Measurements from ENCODE around the gene RPL10A.

Gene RPL10A

DNA sequence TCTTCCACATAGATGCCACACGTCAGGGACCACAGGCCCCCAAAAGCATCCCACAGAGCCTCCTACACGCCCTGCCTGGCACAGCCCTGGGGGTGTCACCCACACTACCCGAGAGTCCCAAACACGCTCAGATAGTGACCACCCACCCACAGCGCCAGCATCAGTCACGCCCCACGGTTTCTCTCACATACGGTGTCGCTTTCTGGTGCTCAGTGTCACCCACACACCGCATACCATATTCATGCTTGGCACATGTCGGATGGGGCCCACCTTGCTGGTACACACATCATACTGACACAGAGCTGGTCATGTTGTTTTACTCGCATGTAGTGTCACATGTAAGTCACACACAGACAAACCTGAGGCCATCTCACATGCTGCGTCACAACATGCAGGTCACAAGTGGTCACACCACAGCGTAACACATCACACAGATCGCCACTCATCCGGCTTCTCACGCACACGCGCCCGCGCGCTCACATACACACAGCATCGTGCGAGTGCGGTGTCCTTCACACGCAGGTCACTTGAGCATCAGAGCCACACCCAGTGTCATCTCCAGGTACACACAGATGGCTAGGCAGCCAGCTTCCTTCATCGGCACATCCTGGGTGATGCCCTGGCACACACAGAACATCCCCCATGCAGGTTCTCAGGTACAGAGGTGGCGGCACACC, 25.2 kb downstream of the RPL10A start:
- no peak for DNase-seq

DNA sequence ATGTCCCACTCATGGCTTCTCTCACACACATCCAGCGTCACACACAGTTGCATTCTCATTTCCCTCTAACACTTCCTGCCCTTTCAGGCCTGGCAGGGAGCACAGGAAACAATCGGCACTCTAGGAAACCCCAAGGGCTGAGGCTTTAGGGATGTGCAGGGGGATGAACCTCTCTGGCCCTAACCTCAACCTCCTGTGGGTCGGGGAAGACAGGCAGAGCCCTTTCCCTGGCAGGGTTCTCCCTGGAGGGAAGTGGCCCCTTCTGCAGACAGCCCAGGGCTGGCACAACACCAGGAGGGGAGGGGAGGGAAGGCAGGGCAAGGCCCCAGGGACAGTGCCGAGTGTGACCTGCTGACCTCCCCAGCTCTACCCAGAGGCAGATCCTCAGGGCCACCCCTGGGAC, 26.0 kb downstream of the RPL10A start:
- no peak for DNase-seq

DNA sequence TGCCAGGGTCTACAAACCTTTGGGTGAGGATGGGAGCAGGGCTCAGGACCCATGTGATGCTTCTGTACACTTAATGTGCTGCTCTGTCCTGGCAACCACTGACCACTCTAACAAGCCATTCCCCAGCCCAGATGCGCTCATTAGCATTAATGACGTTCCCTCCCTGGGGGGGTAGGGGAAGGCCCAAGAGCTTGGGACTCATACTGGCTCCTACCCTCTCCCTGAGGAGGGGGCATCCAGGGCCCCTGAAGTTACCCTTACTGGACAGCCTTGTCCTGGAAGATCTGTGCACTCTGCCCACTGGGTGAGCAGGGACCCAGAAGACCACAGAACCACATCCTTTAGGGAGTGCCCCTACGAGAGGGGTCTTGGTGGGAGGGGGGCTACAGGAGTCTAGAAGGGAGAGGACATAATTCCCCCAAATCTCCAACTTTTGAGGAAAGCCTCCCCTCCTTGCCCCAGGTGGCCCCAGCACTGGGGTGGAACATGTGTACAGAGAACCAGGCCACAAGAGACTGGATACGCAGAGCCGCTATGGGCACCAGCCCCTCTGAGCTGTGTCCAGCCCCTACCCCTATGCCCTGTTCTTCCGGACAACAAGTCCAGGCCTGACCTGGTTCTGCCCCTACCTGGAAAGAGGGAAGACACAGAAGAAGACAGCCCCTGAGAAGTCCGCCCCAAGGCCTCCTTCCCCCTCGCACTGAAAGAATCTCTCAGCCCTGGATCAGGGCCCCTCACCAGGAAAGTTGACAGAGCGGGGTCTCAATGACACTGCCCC, 27.2 kb downstream of the RPL10A start:
- no peak for DNase-seq

GRCh38 chr6:35496036-35496840, 28.0 kb downstream of the RPL10A start:
- no peak for DNase-seq

- DNase-seq, result peak; percentile 73
Observed at GRCh38 chr6:35496841-35497570, 28.8 kb downstream of the RPL10A start, which contains the start of gene TEAD3. TEAD3 (minus strand) TSS chr6:35497079.

- peak; percentile 80 for DNase-seq
Observed at GRCh38 chr6:35497571-35498421, 29.6 kb downstream of the RPL10A start.

DNA sequence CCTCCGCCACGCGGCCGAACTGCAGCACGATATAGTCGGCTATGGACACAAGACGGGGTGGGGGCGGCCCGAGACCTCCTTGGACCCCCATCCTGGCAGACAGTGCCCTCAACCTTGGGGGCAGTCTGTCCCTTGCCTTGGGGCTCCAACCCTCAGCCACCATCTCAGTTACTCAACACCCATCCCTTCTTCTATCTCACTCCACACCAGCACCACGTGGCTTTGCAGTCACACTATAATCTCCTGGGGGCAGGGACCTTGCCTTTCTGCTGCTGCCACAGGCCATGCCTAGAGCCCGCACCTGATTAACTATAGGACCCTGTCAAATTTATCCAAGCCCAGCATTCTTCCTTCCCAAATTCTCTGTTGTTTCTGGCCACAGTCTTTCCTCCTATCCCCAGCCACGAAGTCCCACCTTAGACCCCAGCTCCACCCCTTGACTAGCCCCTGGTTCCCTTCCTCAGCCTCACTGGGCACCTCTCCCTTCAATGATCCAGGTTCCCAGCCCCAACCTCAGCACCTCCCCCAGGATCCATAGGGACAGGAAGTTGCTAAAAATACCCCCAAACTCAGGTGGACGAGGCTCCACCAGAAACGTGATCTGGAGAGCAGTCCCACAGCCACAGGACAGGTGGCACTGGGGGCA, 30.3 kb downstream of the RPL10A start:
- no peak for DNase-seq

DNA sequence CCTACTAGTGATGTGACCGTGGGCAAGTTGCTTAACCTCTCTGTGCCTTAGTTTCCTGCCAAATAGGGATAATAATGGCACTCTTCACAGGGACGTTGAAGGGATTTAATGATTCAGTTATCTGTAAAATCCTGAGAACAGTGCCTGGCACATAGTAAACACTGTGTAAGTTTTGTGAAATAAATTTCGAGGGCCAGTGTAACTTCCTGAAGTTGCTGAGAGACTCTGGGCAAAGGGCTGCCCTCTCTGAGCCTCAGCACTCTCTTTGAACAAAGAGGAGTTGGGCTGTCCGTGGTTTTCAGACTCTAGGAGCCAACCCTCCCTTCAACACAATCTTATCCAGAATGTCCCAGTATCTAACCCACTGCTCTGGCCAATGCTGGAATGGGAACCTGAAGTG, 31.2 kb downstream of the RPL10A start:
- DNase-seq, result no peak

DNA sequence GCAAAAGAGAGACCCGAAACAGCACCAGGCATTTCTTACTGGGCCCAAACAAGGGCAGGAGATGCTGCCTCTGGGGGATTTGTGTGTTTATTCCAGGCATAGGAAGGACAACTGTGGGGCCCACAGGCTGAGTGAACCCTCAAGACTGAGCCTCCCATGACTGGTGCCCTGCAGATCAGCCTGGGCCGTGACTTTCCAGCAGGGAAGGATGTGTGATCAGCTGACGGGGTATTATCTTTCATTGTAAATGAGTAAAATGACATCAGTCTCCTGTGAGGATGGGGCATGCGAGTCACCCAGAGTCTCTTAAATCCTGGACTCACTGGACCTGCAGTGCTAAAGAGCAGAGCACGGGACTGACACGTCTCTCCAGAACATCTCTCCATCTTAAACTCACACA, 32.6 kb downstream of the RPL10A start:
- no peak for DNase-seq

GRCh38 chr6:35501784-35502183, 33.6 kb downstream of the RPL10A start:
- DNase-seq, result no peak

DNA sequence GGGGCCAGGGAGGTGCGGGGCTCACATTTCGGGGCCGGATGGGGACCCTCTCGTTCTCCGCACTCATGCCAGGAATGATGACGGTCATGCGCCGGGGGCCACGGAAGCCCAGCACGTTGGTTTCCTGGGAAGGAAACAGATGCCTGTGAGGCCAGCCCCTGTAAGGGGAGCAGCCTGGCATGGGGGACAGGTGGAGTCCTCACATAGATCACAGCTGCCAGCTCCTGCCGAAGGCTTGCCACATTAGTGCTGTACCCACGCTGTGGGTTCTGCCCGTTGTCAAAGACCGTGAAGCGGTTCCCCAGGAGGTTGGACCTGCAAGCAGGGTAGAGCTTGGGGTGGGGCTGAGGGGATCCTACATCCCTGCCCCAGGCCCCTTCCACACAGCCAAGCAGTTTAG, 35.3 kb downstream of the RPL10A start:
- DNase-seq, result no peak

DNA sequence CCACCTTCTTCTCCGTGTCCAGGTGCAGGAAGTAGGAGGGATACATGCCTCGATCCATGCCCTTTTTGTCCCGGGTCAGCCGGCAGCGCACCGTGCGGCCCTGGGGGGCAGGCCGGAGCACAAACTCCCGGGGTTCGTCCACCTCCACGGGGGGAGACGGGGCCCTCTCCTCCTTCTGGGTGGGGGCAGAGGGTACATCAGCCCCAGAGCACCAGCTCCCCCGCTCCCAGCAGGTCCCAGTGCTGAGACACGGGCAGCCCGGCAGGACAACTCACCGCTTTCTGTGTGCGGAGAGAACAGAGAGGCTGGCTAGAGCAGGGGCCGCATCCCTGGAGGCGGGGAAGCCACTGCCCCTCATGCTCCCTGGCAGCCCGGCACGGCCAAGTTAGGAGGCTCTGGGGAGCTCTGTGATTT, 37.8 kb downstream of the RPL10A start:
- DNase-seq, result no peak

DNA sequence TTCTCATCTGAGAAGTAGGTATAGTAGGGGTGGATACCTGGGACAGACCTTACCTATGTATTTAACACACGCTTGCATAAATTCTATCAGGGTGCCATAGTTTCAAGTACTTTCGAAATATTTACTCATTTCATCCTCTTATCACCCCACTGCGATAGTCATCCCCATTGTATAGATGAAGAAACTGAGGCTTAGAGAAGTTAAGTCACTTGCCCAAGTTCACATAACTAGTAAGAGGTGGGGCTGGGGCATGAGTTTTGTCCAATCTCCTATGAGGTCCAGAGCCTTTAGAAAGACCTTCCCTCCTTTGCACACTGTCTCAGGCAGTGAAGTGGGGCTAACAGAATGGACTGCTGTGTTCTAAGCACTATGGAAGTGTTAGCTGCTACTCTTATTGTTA, 38.3 kb downstream of the RPL10A start:
- no peak for DNase-seq

DNA sequence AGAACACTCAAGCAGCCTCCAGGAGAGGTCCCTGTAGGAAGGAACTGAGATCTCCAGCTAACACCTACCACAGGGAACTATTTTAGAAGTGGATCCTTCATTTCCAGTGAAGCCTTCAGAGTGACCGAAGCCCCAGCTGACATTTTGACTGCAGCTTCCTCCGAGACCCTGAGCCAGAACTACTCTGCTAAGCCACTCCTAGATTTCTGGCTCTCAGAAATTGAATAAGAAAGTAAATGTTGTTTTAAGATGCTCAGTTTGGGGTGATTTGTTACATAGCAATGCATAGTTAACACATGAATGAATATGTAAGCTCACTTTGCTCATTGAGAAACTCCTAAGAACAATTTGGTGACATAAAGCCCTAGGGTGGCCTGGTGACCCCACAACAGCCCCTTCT, 39.0 kb downstream of the RPL10A start:
- no peak for DNase-seq

GRCh38 chr6:35508027-35508426, 39.8 kb downstream of the RPL10A start:
- no peak for DNase-seq

GRCh38 chr6:35508542-35508941, 40.3 kb downstream of the RPL10A start:
- DNase-seq, result no peak

DNA sequence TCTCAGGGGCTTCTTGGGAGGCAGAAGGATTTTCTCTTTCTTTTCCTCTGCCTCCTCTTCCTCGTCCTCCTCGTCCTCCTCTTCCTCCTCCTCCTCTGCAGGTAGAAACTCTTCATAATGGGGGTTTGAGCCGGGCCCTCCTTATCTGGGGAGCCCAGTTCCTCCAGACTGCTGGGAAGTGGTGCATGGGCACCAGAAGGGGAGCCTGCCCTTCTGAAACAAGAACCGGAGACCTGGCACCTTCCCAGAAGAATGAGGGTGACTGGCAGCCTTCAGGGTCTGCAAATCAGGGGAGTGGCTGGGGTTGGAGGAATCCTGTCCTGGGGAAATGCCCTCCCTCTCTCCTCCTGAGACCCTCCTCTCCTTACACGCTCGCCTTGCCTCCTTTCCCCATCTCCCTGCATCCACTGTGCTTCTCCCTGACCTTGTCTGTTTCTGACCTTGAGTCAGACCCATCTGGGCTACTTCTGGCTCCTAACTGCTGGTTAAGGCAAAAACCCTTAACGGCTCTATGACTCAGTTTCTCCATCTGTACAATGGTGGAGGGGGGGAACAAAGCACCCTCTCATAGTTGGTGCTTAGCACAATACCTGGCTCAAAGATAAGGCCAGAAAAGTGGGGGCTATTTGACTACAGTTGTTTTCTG, 42.8 kb downstream of the RPL10A start:
- no peak for DNase-seq

GRCh38 chr6:35511562-35511941, 43.4 kb downstream of the RPL10A start:
- no peak for DNase-seq

- DNase-seq, result no peak
Observed at GRCh38 chr6:35512006-35512405, 43.8 kb downstream of the RPL10A start.

GRCh38 chr6:35512740-35513139, 44.5 kb downstream of the RPL10A start, which contains the start of gene TULP1:
TULP1 (minus strand) TSS chr6:35512896; CDS start chr6:35512858, 38 bp downstream.
- DNase-seq, result no peak

DNA sequence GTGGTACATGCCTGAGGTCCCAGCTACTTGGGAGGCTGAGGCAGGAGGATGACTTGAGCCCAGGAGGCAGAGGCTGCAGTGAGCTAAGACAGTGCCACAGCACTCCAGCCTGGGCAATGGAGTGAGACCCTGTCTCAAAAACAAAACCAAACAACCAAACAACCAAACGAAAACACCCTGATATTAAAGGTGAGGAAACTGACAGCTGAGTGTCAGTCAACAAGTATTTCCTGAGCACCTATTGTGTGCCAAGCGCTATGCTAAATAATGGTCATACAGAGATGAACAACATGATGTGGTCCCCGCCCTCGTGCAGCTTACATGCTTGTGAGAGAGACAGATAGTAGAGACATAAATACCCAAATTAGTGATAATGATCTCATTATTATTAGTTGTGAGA, 46.4 kb downstream of the RPL10A start:
- DNase-seq, result no peak

Measured in RPMI8226 (cell line).